Mucosa of descending colon (tissue), 3 donors: ENCODE data around the gene MYO16. TPM values are rescaled to one million over a fixed set of nuclear protein-coding genes. Genes with fewer than 3 reads are reported as not detected.

Source experiments
- ATAC-seq: fragments of 200-7000 bp; cut with Tn5 transposase; one replicate; pipeline ENCODE4 v1.9.1; 2020; ENCODE audit warnings: mild to moderate bottlenecking, moderate library complexity
- DNase-seq, 3 donors: peaks; one replicate each; pipeline ENCODE4 v3.0.0-alpha.2; 2020
- H3K36me3 ChIP-seq: fragments of 200-600 bp; one replicate; pipeline ENCODE4 v1.8.0; 2021; ENCODE audit warnings: low read depth, mild to moderate bottlenecking
- H3K4me1 ChIP-seq: fragments of 200-600 bp; one replicate; pipeline ENCODE4 v1.8.0; 2021; ENCODE audit warnings: low read depth, mild to moderate bottlenecking
- H3K4me3 ChIP-seq: fragments of 200-600 bp; one replicate; pipeline ENCODE4 v1.8.0; 2021; ENCODE audit warnings: mild to moderate bottlenecking
- H3K9me3 ChIP-seq: fragments of 200-600 bp; one replicate; pipeline ENCODE4 v1.8.0; 2021; ENCODE audit warnings: mild to moderate bottlenecking
- CTCF ChIP-seq: fragments of 200-600 bp; IDR thresholded peaks from one replicate; pipeline ENCODE4 v1.8.0; 2022; ENCODE audit warnings: antibody characterized with exemption, mild to moderate bottlenecking
- intact Hi-C, 2 donors: fragments of 100-400 bp; cut with DNase I in 1 of 2; cut with micrococcal nuclease in 1 of 2; formaldehyde crosslinking; loops; one replicate each; pipeline versions ENCODE4 v1.11.0 to v1.11.1; 2022; cut with DNase I, micrococcal nuclease
- total RNA-seq, 3 donors: library from RNA; stranded (reverse); fragmentation: NEBNext Ultra II Directional in 2 of 3; extraction: Animal tissue kit (Norgen Biotek cat#: 25700) in 2 of 3; gene quantifications; one replicate each; pipeline versions ENCODE4 v1.2.1 to v1.2.4, GENCODE V29; 2021 to 2023
- donor health status: DM: no; HTN: no; CAD: no; lungs with moderate emphysema.
- donor health status: DM: no; HTN: no; CAD: no.
- donor health status: DM: no; HTN: yes; CAD: no.

Gene MYO16
- total RNA-seq, 3 donors from 2014 or later = 0.06 TPM; not detected in 2

GRCh38 chr13:108950333-108951010, 321.1 kb downstream of the MYO16 start:
- H3K4me3 ChIP-seq = no peak overlapping the region
- intact Hi-C loops = no loop called here
- TF ChIP-seq CTCF = no peak
- H3K36me3 ChIP-seq = no peaks in the 10 kb centered on the region
- DNase-seq (no peak), ATAC-seq (no peak)
- H3K9me3 ChIP-seq = no peaks in the 10 kb centered on the region
- no peaks in the 10 kb centered on the region for H3K4me1 ChIP-seq

- ATAC-seq (no peak), DNase-seq (no peak)
- no peak for TF ChIP-seq CTCF
- Histone ChIP-seq H3K4me1 (no peaks in the 10 kb centered on the region), H3K4me3 (no peak overlapping the region), H3K9me3 (no peaks in the 10 kb centered on the region), H3K36me3 (no peaks in the 10 kb centered on the region)
- intact Hi-C loops = no loop called here
Measured at GRCh38 chr13:108955741-108956140, 326.3 kb downstream of the MYO16 start.

- DNase-seq (no peak), ATAC-seq (no peak)
- intact Hi-C loops = no loop called here
- TF ChIP-seq CTCF = no peak
- H3K9me3 ChIP-seq = no peaks in the 10 kb centered on the region
- H3K4me1 ChIP-seq = no peaks in the 10 kb centered on the region
- H3K4me3 ChIP-seq = no peak overlapping the region
- no peaks in the 10 kb centered on the region for H3K36me3 ChIP-seq
Measured at GRCh38 chr13:108957369-108958012, 328.1 kb downstream of the MYO16 start.

GRCh38 chr13:108958013-108958376, 328.6 kb downstream of the MYO16 start:
- DNase-seq = no peak
- no peak for ATAC-seq
- H3K4me3 ChIP-seq = no peak overlapping the region
- intact Hi-C loops = no loop called here
- no peak for TF ChIP-seq CTCF
- H3K4me1 ChIP-seq = no peaks in the 10 kb centered on the region
- H3K9me3 ChIP-seq = no peaks in the 10 kb centered on the region
- H3K36me3 ChIP-seq = no peaks in the 10 kb centered on the region

GRCh38 chr13:108959234-108959633, 329.8 kb downstream of the MYO16 start:
- no peak for TF ChIP-seq CTCF
- DNase-seq (no peak), ATAC-seq (no peak)
- H3K4me1 ChIP-seq = no peaks in the 10 kb centered on the region
- H3K9me3 ChIP-seq = no peaks in the 10 kb centered on the region
- intact Hi-C loops = no loop called here
- no peak overlapping the region for H3K4me3 ChIP-seq
- no peaks in the 10 kb centered on the region for H3K36me3 ChIP-seq
